Muscle of leg (tissue), 11 donors: Measurements from ENCODE around the gene NELL2. TPM values are rescaled to one million over a fixed set of nuclear protein-coding genes. Genes with fewer than 3 reads are reported as not detected.

ENCODE experiments used
- DNase-seq: peaks from one replicate; pipeline ENCODE4 v3.0.0; 2013
- H3K27ac ChIP-seq: one replicate; pipeline ENCODE4 v1.5.1; 2013; ENCODE audit warnings: mild to moderate bottlenecking, low read length, control low read depth
- H3K27me3 ChIP-seq: one replicate; pipeline ENCODE4 v1.6.1; 2013; ENCODE audit warnings: low read length; ENCODE audit not compliant: control insufficient read depth, insufficient read depth
- H3K36me3 ChIP-seq: one replicate; pipeline ENCODE4 v1.6.1; 2013; ENCODE audit warnings: low read length; ENCODE audit not compliant: control insufficient read depth, insufficient read depth
- H3K4me1 ChIP-seq: one replicate; pipeline ENCODE4 v1.6.1; 2013; ENCODE audit warnings: low read length; ENCODE audit not compliant: control insufficient read depth, insufficient read depth
- H3K4me3 ChIP-seq: one replicate; pipeline ENCODE4 v1.5.1; 2013; ENCODE audit warnings: low read length, control low read depth
- H3K9me3 ChIP-seq: replicated peaks from 2 replicates; pipeline ENCODE4 v1.6.1; 2013; ENCODE audit warnings: low read depth, low read length; ENCODE audit not compliant: control insufficient read depth
- WGBS: methylation state at CpG from one replicate; pipeline ENCODE4 v1.1.5; 2013; ENCODE audit warnings: missing lambda C conversion rate; ENCODE audit not compliant: insufficient coverage; 5-methylcytosine and 5-hydroxymethylcytosine counted together
- polyA plus RNA-seq, 8 donors: library from polyadenylated mRNA; unstranded; fragments of 120-200 nt; gene quantifications; one replicate each; pipeline versions ENCODE4 v1.2.1 to v1.2.3, GENCODE V29; 2013; ENCODE audit warnings: inconsistent platforms in 1 of 8, low replicate concordance in 1 of 8; ENCODE audit not compliant: insufficient read length in 8 of 8, insufficient read depth in 1 of 8
- total RNA-seq: library from RNA; stranded (reverse); fragments of 120-200 nt; gene quantifications from one replicate; pipeline ENCODE4 v1.2.4, GENCODE V29; 2013

The NELL2 gene
- total and polyA plus RNA-seq, 9 donors = 0.57 to 5.7 (median 1.6) TPM

DNA sequence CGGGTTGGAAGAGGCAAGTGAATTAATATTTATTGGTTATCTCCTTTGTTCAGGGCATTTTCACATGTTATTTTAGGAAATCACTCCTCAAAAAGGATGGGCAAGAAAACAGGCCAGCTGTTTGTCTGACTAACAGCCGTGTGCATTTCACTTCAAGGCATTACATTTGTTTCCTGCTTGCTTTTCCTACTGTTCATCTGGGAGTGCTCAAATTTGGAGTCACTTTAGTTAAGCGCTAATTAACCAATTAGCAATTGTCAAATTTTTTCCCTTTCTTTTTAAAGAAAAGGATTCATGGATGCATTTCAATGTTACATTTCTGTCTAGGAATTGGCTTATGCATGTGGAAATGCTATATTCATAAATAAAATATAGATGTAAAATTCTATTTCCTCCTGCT lies 415.9 kb downstream of the NELL2 start:
- DNase-seq = no peak
- WGBS = 40% methylated on average over 1 of the region's 3 CpGs
- Histone ChIP-seq H3K27me3 (no peaks in the 10 kb centered on the region), H3K36me3 (no peaks in the 10 kb centered on the region), H3K4me3 (no peak overlapping the region), H3K27ac (no peak overlapping the region), H3K9me3 (no peaks in the 10 kb centered on the region), H3K4me1 (no peaks in the 10 kb centered on the region)

DNA sequence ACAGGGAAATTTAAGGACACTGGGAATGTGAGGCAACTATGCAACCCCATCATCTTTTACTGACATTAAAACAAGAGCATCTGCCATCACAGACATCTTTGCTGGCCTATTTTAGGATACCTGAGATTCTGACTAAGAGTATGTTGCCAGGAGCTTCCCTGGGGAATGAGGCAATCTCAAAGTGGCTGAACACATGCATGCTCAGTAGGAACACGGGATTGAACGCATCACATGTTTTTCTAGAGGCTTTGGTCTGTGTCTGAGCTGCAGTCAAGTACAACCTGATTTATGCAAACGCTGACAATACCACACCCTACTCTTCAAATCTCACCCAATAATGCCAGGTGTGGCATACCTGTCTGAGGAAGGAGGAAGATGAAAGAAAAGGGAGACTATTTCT lies 416.5 kb downstream of the NELL2 start:
- WGBS = no CpG with 5 or more reads among the region's 3 CpGs
- Histone ChIP-seq H3K36me3 (no peaks in the 10 kb centered on the region), H3K27me3 (no peaks in the 10 kb centered on the region), H3K4me1 (no peaks in the 10 kb centered on the region), H3K4me3 (no peak overlapping the region), H3K27ac (no peak overlapping the region), H3K9me3 (no peaks in the 10 kb centered on the region)
- DNase-seq = no peak

Other genes starting within 250 kb of the NELL2 start
- gene DBX2, start 174.8 kb upstream of the NELL2 start, total RNA-seq = 0.22 TPM
- under 1 TPM in 5 of 8 donors, not detected in 3; 0.04 to 0.38 (median 0.16) TPM for gene DBX2, start 174.8 kb upstream of the NELL2 start, polyA plus RNA-seq